Keratinocyte (primary cell): Measurements from ENCODE around the gene PCTP. TPM values are rescaled to one million over a fixed set of nuclear protein-coding genes. Genes with fewer than 3 reads are reported as not detected.

ENCODE experiments used
- DNase-seq: peaks from one replicate; pipeline ENCODE4 v3.0.0-alpha.2; 2011; ENCODE audit warnings: low read depth, missing footprints, low spot score
- FAIRE-seq: peaks from 2 replicates; lab custom pipeline; 2011; peaks lifted over from hg19 to GRCh38; lab: Jason Lieb, UNC
- H2AFZ ChIP-seq: 2 replicates; pipeline ENCODE4 v1.6.0; 2012; ENCODE audit warnings: low read length, control low read depth, inconsistent platforms; ENCODE audit not compliant: control insufficient read depth
- H3K27ac ChIP-seq: 2 replicates; pipeline ENCODE4 v1.5.1; 2011; ENCODE audit warnings: low read length; ENCODE audit not compliant: control insufficient read depth, insufficient read depth
- H3K27me3 ChIP-seq: 3 replicates; pipeline ENCODE4 v1.6.0; 2011; ENCODE audit warnings: low read length; ENCODE audit not compliant: control insufficient read depth, insufficient read depth; ENCODE audit errors: extremely low read depth
- H3K36me3 ChIP-seq, 2 experiments: 2 replicates in 1 of 2; 3 replicates in 1 of 2; pipeline ENCODE4 v1.5.1; 2011; ENCODE audit warnings: low read length in 2 of 2, mild to moderate bottlenecking in 1 of 2; ENCODE audit not compliant: control insufficient read depth in 2 of 2, insufficient read depth in 2 of 2; ENCODE audit errors: extremely low read depth in 1 of 2
- H3K4me1 ChIP-seq: 3 replicates; pipeline ENCODE4 v1.5.1; 2011; ENCODE audit warnings: low read length; ENCODE audit not compliant: control insufficient read depth, insufficient read depth; ENCODE audit errors: extremely low read depth
- H3K4me2 ChIP-seq: 3 replicates; pipeline ENCODE4 v1.6.0; 2011; ENCODE audit warnings: low read depth, low read length; ENCODE audit not compliant: control insufficient read depth, insufficient read depth; ENCODE audit errors: extremely low read depth
- H3K4me3 ChIP-seq, 3 experiments: fragments of 200-600 bp in 1 of 3; sonication (generic) in 1 of 3; 2 replicates in 2 of 3; 3 replicates in 1 of 3; pipeline ENCODE4 v1.5.1; 2011 to 2016; ENCODE audit warnings: low read length in 3 of 3, mild to moderate bottlenecking in 3 of 3, control low read depth in 2 of 3, inconsistent platforms in 1 of 3, low read depth in 1 of 3, mixed read lengths in 1 of 3, mixed run types in 1 of 3, moderate library complexity in 1 of 3; ENCODE audit not compliant: control insufficient read depth in 2 of 3, insufficient read depth in 2 of 3; ENCODE audit errors: extremely low read depth in 1 of 3
- H3K79me2 ChIP-seq: 2 replicates; pipeline ENCODE4 v1.6.0; 2012; ENCODE audit warnings: low read length; ENCODE audit not compliant: control insufficient read depth, insufficient read depth
- H3K9ac ChIP-seq: 3 replicates; pipeline ENCODE4 v1.6.0; 2011; ENCODE audit warnings: low read length; ENCODE audit not compliant: control insufficient read depth, insufficient read depth; ENCODE audit errors: extremely low read depth
- H3K9me1 ChIP-seq: 3 replicates; pipeline ENCODE4 v1.6.0; 2011; ENCODE audit warnings: low read length; ENCODE audit not compliant: control insufficient read depth, insufficient read depth; ENCODE audit errors: extremely low read depth
- H3K9me3 ChIP-seq: 2 replicates; pipeline ENCODE4 v1.5.1; 2012; ENCODE audit warnings: low read depth, low read length; ENCODE audit not compliant: control insufficient read depth
- H4K20me1 ChIP-seq: 3 replicates; pipeline ENCODE4 v1.6.0; 2011; ENCODE audit warnings: low read length; ENCODE audit not compliant: control insufficient read depth, insufficient read depth; ENCODE audit errors: extremely low read depth
- CTCF ChIP-seq, 3 experiments: IDR thresholded peaks in 1 of 3; conservative IDR thresholded peaks in 1 of 3; optimal IDR thresholded peaks in 1 of 3; 2 replicates in 2 of 3; 3 replicates in 1 of 3; pipeline versions ENCODE3 to v1.5.1; 2011; ENCODE audit warnings: low read length in 3 of 3, mild to moderate bottlenecking in 3 of 3, moderate library complexity in 2 of 3, control low read depth in 1 of 3, inconsistent platforms in 1 of 3; ENCODE audit not compliant: insufficient read depth in 2 of 3; ENCODE audit errors: extremely low read depth in 1 of 3
- EZH2 ChIP-seq: IDR thresholded peaks from one replicate; pipeline ENCODE4 v1.6.1; 2012; ENCODE audit warnings: inconsistent platforms, mild to moderate bottlenecking, low read length, moderate library complexity
- dilution Hi-C: fragments of 300-500 bp; cut with MboI; formaldehyde crosslinking; loops from one replicate; pipeline ENCODE4 v1.7.0; 2020; ENCODE audit warnings: low sequenced_read_pairs; ENCODE audit not compliant: extremely low pct_ligation_motif_present
- polyA plus RNA-seq, 5 experiments: library from polyadenylated mRNA; depleted of rRNA in 3 of 5; stranded (reverse) in 3 of 5; stranded (forward) in 1 of 5; unstranded in 1 of 5; fragments of >200 nt; gene quantifications; 1 replicate in 1 of 5; 2 replicates in 3 of 5; 3 replicates in 1 of 5; pipeline versions ENCODE4 v1.2.1 to v1.2.3, GENCODE V29; 2011 to 2012; ENCODE audit warnings: missing spikeins in 2 of 5, low read depth in 1 of 5, low replicate concordance in 1 of 5

Gene PCTP
- polyA plus RNA-seq, 1 donor (not counting 4 experiments of a cell fraction or from before 2014, with no cell fraction given) = 29.5 TPM

- no peaks in the 10 kb centered on the region for H3K27me3 ChIP-seq
- FAIRE-seq = no peak
- dilution Hi-C loops = no loop called here
- H3K27ac ChIP-seq = no peak overlapping the region
- H3K36me3 ChIP-seq = no peaks in the 10 kb centered on the region
- no peak overlapping the region for H3K4me2 ChIP-seq
- no peak for DNase-seq
- H3K4me3 ChIP-seq = no peak overlapping the region
- no peaks in the 10 kb centered on the region for H3K9me3 ChIP-seq
- no peaks in the 10 kb centered on the region for H3K79me2 ChIP-seq
- TF ChIP-seq CTCF (optimal IDR thresholded peaks at IDR 0.05 in 1 of 3, IDR thresholded peaks at IDR 0.05 in 1 of 3, conservative IDR thresholded peaks at IDR 0.05 in 1 of 3; ENCODE audit: extremely low read depth in 1 of 3, insufficient read depth in 2 of 3, low read length in 3 of 3) = no peak
- TF ChIP-seq EZH2 = no peak
- no peaks in the 10 kb centered on the region for H3K4me1 ChIP-seq
- no peaks in the 10 kb centered on the region for H3K9me1 ChIP-seq
- no peaks in the 10 kb centered on the region for H4K20me1 ChIP-seq
- H2AFZ ChIP-seq = no peak overlapping the region
- H3K9ac ChIP-seq = no peak overlapping the region
These were observed 67.9 kb downstream of the PCTP start for GRCh38 chr17:55818451-55819375.

- Histone ChIP-seq H3K27me3 (no peaks in the 10 kb centered on the region), H3K4me3 (no peak overlapping the region)
- dilution Hi-C loops = no loop called here
These were observed 69.8 kb downstream of the PCTP start for GRCh38 chr17:55820675-55821074.

More at GRCh38 chr17:55820675-55821074, 69.8 kb downstream of the PCTP start:
- no peaks in the 10 kb centered on the region for H3K36me3 ChIP-seq
- no peak for TF ChIP-seq EZH2
- no peak for TF ChIP-seq CTCF (optimal IDR thresholded peaks at IDR 0.05 in 1 of 3, IDR thresholded peaks at IDR 0.05 in 1 of 3, conservative IDR thresholded peaks at IDR 0.05 in 1 of 3; ENCODE audit: extremely low read depth in 1 of 3, insufficient read depth in 2 of 3, low read length in 3 of 3)
- H3K27ac ChIP-seq = no peak overlapping the region
- H2AFZ ChIP-seq = no peak overlapping the region
- FAIRE-seq (no peak), DNase-seq (no peak)
- no peaks in the 10 kb centered on the region for H3K9me3 ChIP-seq
- no peak overlapping the region for H3K9ac ChIP-seq
- H3K79me2 ChIP-seq = no peaks in the 10 kb centered on the region
- no peaks in the 10 kb centered on the region for H4K20me1 ChIP-seq
- no peaks in the 10 kb centered on the region for H3K4me1 ChIP-seq
- no peaks in the 10 kb centered on the region for H3K9me1 ChIP-seq
- H3K4me2 ChIP-seq = no peak overlapping the region
